A204.1 (cell line): ENCODE measurements around the gene AKT1.

Experiments
- FAIRE-seq: peaks from 2 replicates; lab custom pipeline; 2012; peaks lifted over from hg19 to GRCh38; lab: Jason Lieb, UNC

AKT1 gene

DNA sequence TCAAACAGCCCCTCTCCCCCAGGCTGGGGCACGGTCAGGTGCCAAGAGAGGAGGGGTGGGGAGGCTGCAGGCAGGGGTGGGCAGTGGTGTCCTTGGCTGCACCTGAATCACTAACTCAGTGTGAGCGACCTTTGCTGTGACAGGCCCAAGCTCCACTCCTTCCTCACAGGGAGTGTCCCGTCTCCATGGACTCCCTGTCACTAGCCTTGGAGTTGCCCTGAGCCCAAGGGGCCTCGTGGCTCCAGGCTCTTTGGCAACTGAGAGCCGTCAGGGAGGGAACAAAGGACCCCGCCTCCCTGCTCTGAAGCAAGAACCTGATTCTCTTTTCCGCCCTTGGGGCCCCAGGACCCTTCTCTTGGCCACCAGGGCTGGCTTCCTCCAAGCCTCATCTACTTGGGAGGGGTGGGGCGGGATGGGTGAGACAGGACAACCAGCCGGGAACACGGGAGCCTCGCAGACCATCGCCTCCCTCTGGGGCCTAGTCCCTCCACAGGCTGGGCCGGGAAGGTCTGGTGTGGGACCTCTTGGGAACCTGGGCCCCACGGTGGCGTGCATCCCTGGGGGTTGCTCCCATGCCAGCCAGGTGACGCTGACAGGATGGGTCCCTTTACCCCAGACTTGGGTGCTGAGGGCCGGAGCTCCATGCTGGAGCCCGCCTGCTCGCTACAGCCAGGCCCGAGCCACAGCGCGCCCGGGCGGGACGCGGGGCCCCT is 72.5 kb downstream of the AKT1 start:
- FAIRE-seq, result no peak

DNA sequence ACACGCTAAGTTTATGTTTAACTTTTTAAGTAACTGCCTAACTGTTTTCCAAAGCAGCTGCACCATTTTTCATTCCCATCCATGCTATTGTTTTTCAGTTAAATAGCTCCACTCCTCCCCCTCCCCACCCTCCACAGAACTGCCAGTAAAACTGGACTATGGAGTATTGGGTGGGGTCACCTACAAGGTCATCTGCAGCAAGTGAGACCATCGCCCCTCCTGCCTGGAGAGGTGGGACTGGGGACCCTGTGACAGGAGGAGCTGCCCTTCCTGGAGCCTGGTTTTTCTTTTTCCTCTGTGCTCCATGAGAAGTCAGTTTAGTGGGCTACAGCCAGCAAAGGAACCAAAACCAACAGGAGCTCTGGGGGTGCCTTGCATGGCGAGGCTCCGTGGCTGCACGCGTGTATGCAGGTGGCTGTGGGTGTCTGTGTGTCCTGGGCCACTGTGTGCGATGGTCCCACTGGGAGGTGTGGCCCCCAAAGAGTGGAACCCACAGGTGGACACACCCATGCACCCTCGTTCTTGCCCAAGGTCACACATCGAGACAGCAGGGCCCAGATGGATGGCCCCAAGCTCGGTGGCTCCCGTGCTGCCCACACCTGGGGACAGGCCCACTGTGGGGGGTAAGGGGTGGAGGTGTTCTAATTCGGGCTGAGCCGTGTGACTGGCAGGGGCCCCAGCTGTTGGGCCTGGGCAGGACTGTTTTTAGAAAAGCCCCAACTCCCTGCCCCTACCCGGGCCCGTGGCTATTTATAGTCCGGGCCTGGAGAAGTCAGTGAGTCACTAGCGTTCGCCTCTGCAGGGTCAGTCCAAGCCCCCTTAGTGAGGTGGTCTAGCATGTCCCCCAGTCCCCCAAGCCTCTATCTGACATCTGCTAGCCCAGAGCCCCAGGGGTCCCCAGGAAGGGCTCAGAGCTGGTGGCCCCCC is 73.8 kb downstream of the AKT1 start:
- no peak for FAIRE-seq
